ENCODE measurements around the gene DZIP3. TPM values are rescaled to one million over a fixed set of nuclear protein-coding genes. Genes with fewer than 3 reads are reported as not detected.

Gene DZIP3
- total and polyA plus RNA-seq, 10 donors, result 4.8 to 24.4 (median 15.2) TPM

DNA sequence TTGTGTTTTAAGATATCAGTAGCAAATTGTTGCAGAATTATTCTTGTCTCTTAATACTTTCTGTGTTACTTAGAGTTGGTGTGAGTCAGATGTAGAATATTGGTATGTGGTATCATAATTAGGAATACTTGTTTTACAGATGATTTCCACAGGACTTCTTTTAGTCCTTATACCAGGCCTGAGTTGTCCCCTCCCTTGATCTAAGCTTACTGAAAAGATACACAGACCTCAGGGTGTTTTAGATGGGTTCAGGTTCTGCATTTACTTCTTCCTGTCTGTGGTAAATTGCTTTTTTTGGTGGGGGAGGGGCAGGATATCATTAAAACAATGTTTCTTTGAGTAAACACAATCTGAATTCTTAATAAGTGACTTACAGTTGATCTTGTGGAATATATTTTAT lies 14.2 kb downstream of the DZIP3 start:
- Histone ChIP-seq H3K4me1 (peaks cover 3 to 46% (median 31%) of the 10 kb centered on the region in 6 donors), H3K9me3 (no peaks in the 10 kb centered on the region), H3K36me3 (peaks cover 0 to 2% (median 0%) of the 10 kb centered on the region in 6 donors), H3K4me3 (no peak overlapping the region), H3K27me3 (replicated peaks in 1 of 7) (no peaks in the 10 kb centered on the region), H3K27ac (peak overlapping the region in 6 of 8 donors; percentile 44 to 77 (median 72))
- intact Hi-C loops (cut with DNase I; ENCODE audit: low total_unique reads), result no loop called here
- DNase-seq, result no peak
- TF ChIP-seq POLR2AphosphoS5 (IDR thresholded peaks at IDR 0.05), result no peak
- no peak for TF ChIP-seq POLR2A (IDR thresholded peaks at IDR 0.05)

DNA sequence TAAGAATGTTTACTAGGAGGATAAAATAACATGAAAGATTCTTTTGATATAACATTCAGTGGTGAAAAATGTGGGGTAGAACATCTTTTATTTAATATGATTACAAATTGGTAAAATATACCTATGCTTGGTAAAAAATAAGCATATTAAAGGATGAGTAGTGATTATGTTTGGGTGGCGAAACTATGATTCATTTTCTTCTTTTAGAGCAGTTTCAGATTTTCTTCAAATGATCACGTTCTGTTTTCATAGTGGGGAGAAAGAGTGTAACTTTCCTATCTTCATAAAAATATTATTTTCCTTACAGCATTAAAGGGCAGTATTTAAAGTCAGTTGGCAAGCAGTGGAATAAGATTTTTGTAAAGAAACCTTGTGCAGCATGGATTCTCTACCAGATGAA lies 15.5 kb downstream of the DZIP3 start:
- H3K36me3 ChIP-seq, result peaks cover 0 to 14% (median 0%) of the 10 kb centered on the region in 6 donors
- no peak for TF ChIP-seq POLR2A (IDR thresholded peaks at IDR 0.05)
- no peak for TF ChIP-seq POLR2AphosphoS5 (IDR thresholded peaks at IDR 0.05)
- TF ChIP-seq, protein P1, sequence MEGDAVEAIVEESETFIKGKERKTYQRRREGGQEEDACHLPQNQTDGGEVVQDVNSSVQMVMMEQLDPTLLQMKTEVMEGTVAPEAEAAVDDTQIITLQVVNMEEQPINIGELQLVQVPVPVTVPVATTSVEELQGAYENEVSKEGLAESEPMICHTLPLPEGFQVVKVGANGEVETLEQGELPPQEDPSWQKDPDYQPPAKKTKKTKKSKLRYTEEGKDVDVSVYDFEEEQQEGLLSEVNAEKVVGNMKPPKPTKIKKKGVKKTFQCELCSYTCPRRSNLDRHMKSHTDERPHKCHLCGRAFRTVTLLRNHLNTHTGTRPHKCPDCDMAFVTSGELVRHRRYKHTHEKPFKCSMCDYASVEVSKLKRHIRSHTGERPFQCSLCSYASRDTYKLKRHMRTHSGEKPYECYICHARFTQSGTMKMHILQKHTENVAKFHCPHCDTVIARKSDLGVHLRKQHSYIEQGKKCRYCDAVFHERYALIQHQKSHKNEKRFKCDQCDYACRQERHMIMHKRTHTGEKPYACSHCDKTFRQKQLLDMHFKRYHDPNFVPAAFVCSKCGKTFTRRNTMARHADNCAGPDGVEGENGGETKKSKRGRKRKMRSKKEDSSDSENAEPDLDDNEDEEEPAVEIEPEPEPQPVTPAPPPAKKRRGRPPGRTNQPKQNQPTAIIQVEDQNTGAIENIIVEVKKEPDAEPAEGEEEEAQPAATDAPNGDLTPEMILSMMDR (IDR thresholded peaks at IDR 0.05 in 8 of 11, conservative IDR thresholded peaks at IDR 0.05 in 3 of 11), result no peak
- H3K27ac ChIP-seq, result no peak overlapping the region
- intact Hi-C loops (cut with DNase I; ENCODE audit: low total_unique reads), result no loop called here
- 78 to 92% (median 85%) methylated on average over 2 of the region's 2 CpGs for WGBS, 5 donors
- H3K9me3 ChIP-seq, result no peaks in the 10 kb centered on the region
- no peak overlapping the region for H3K4me3 ChIP-seq
- H3K27me3 ChIP-seq (replicated peaks in 1 of 7), result no peaks in the 10 kb centered on the region
- peaks cover 3 to 46% (median 31%) of the 10 kb centered on the region in 6 donors for H3K4me1 ChIP-seq
- DNase-seq, result no peak

DNA sequence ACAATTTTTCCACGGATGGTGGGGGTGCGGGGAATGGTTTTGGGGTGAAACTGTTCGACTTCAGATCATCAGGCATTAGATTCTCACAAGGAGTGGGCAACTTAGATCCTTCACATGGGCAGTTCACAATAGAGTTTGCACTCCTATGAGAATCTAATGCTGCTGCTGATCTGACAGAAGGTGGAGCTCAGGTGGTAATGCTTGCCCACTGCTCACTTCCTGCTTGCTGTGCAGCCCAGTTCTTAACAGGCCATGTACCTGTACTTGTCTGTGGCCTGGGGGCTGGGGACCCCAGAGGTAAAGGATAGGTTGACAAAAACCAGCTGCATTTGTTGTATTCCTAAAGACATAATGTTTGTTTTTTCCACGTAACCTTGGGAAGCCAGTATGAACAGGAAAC lies 16.0 kb downstream of the DZIP3 start:
- intact Hi-C loops (cut with DNase I; ENCODE audit: low total_unique reads), result no loop called here
- no peaks in the 10 kb centered on the region for H3K9me3 ChIP-seq
- H3K36me3 ChIP-seq, result peaks cover 0 to 19% (median 0%) of the 10 kb centered on the region in 6 donors
- WGBS, 5 donors, result 68 to 84% (median 81%) methylated on average over 4 of the region's 4 CpGs
- H3K27me3 ChIP-seq (replicated peaks in 1 of 7), result no peaks in the 10 kb centered on the region
- no peak for DNase-seq
- no peak overlapping the region for H3K4me3 ChIP-seq
- TF ChIP-seq, protein P1 (IDR thresholded peaks at IDR 0.05 in 8 of 11, conservative IDR thresholded peaks at IDR 0.05 in 3 of 11), result no peak
- no peak for TF ChIP-seq POLR2A (IDR thresholded peaks at IDR 0.05)
- TF ChIP-seq POLR2AphosphoS5 (IDR thresholded peaks at IDR 0.05), result no peak
- H3K4me1 ChIP-seq, result peaks cover 3 to 46% (median 31%) of the 10 kb centered on the region in 6 donors
- no peak overlapping the region for H3K27ac ChIP-seq

DNA sequence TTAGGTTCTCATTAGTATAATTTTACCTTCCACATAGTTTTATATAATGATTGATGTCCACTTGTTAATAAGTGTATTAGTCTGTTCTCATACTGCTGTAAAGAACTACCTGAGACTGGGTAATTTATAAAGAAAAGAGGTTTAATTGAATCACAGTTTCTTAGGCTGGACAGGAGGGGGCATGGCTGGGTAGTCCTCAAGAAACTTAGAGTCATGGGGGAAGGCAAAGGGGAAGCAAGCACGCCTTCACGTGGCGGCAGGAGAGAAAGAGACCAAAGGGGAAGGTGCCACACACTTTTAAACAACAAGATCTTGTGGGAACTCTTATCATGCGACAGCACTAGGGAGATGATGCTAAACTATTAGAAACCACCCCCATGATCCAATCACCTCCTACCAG lies 19.2 kb downstream of the DZIP3 start:
- 86 to 97% (median 89%) methylated on average over 4 of the region's 4 CpGs for WGBS, 5 donors
- H3K4me3 ChIP-seq, result no peak overlapping the region

More for the DNA sequence above, 19.2 kb downstream of the DZIP3 start:
- intact Hi-C loops (cut with DNase I; ENCODE audit: low total_unique reads), result no loop called here
- no peak for DNase-seq
- Histone ChIP-seq H3K27ac (no peak overlapping the region), H3K36me3 (peaks cover 0 to 49% (median 0%) of the 10 kb centered on the region in 6 donors), H3K27me3 (replicated peaks in 1 of 7) (no peaks in the 10 kb centered on the region), H3K4me1 (peaks cover 0 to 21% (median 11%) of the 10 kb centered on the region in 6 donors), H3K9me3 (no peaks in the 10 kb centered on the region)
- TF ChIP-seq, protein P1 (IDR thresholded peaks at IDR 0.05 in 8 of 11, conservative IDR thresholded peaks at IDR 0.05 in 3 of 11), result no peak
- no peak for TF ChIP-seq POLR2AphosphoS5 (IDR thresholded peaks at IDR 0.05)
- no peak for TF ChIP-seq POLR2A (IDR thresholded peaks at IDR 0.05)
